ENCODE measurements around the gene GAREM2.

DNA sequence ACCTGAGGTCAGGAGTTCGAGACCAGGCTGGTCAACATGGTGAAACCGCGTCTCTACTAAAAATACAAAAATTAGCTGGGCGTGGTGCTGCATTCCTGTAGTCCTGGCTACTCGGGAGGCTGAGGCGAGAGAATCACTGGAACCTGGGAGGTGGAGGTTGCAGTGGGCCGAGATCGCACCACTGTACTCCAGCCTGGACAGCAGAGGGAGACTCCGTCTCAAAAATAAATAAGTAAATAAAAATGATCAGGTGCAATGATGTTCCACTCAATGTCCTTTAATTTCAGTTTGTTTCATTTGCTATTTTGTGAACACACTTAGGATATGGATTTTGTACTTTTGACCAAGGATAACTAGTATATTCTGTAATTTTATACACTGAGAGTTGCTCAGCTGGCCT, 62.2 kb downstream of the GAREM2 start:
- TF ChIP-seq, protein P1, sequence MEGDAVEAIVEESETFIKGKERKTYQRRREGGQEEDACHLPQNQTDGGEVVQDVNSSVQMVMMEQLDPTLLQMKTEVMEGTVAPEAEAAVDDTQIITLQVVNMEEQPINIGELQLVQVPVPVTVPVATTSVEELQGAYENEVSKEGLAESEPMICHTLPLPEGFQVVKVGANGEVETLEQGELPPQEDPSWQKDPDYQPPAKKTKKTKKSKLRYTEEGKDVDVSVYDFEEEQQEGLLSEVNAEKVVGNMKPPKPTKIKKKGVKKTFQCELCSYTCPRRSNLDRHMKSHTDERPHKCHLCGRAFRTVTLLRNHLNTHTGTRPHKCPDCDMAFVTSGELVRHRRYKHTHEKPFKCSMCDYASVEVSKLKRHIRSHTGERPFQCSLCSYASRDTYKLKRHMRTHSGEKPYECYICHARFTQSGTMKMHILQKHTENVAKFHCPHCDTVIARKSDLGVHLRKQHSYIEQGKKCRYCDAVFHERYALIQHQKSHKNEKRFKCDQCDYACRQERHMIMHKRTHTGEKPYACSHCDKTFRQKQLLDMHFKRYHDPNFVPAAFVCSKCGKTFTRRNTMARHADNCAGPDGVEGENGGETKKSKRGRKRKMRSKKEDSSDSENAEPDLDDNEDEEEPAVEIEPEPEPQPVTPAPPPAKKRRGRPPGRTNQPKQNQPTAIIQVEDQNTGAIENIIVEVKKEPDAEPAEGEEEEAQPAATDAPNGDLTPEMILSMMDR (IDR thresholded peaks at IDR 0.05; ENCODE audit: low read length): peak; percentile 6; the same call in 1 of the 2 replicates
- no peak for TF ChIP-seq EZH2 (IDR thresholded peaks at IDR 0.05; ENCODE audit: borderline replicate concordance, low read length)
